Mesothelial cell of epicardium (in vitro differentiated cells): Measurements from ENCODE around the gene NXNL1. TPM values are rescaled to one million over a fixed set of nuclear protein-coding genes. Genes with fewer than 3 reads are reported as not detected.

Experiments used
- DNase-seq, 2 experiments: peaks; one replicate each; pipeline ENCODE4 v3.0.0; 2021; ENCODE audit warnings: low spot score in 2 of 2; ENCODE audit not compliant: unreplicated experiment in 2 of 2
- H3K27ac Mint-ChIP-seq: 2 replicates; pipeline ENCODE4 v1.8.0; 2021; ENCODE audit warnings: mixed read lengths
- H3K27me3 Mint-ChIP-seq: 2 replicates; pipeline ENCODE4 v1.8.0; 2021; ENCODE audit warnings: low read depth, mixed read lengths
- H3K36me3 Mint-ChIP-seq: 2 replicates; pipeline ENCODE4 v1.8.0; 2021; ENCODE audit warnings: mixed read lengths
- H3K4me1 Mint-ChIP-seq: 2 replicates; pipeline ENCODE4 v1.8.0; 2021; ENCODE audit warnings: mixed read lengths
- H3K4me3 Mint-ChIP-seq: 2 replicates; pipeline ENCODE4 v1.8.0; 2021; ENCODE audit warnings: mild to moderate bottlenecking, moderate library complexity, mixed read lengths
- H3K9me3 Mint-ChIP-seq: 2 replicates; pipeline ENCODE4 v1.8.0; 2021; ENCODE audit warnings: mixed read lengths
- CTCF ChIP-seq: fragments of 200-600 bp; sonication (generic); IDR thresholded peaks from one replicate; pipeline ENCODE4 v1.5.0; 2021; ENCODE audit warnings: antibody characterized with exemption; ENCODE audit not compliant: unreplicated experiment
- total RNA-seq: library from RNA; stranded (reverse); gene quantifications from 3 replicates; pipeline ENCODE4 v1.2.1, GENCODE V29; 2021

The NXNL1 gene
- total RNA-seq, 1 donor from 2014 or later, result not detected

DNA sequence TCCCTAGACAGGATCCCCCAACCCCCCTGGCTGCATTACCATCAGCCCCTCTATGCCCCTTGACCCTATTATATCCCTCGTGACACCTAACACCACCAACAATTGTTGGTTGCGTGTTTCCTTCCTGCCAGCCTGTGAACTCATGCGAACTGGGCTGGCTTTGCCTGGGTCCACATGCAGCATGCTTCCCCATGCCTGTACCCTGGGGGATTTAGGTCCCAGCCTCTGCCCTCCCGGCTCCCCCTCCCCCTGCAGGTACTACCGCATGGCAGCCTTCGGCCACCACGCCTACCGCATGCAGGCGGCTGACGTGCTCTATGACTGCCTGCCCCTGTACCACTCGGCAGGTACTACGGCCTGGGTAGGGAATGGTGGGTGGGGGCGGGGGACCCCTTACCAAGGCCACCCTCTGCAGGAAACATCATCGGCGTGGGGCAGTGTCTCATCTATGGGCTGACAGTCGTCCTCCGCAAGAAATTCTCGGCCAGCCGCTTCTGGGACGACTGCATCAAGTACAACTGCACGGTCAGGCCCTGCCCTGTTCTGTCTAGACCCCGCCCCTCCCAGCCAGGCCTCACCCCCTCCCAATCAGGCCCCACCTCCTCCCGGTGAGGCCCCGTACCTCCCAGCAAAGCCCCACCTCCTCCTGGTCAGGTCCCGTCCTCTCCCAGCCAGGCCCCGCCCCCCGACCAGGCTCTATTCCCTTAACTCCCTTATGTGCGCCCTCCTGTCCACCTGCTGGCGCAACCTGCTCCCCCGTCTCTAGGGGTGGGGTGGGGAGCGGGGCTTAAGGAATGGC, 28.1 kb upstream of the NXNL1 start:
- H3K9me3 Mint-ChIP-seq, result no peaks in the 10 kb centered on the region
- TF ChIP-seq CTCF, result no peak
- DNase-seq, result peak; percentile 80 to 84
- H3K27ac Mint-ChIP-seq, result peak overlapping the region; percentile 69
- H3K4me1 Mint-ChIP-seq, result peaks cover 8% of the 10 kb centered on the region
- H3K27me3 Mint-ChIP-seq, result no peaks in the 10 kb centered on the region
- peak overlapping the region; percentile 60 for H3K4me3 Mint-ChIP-seq
- H3K36me3 Mint-ChIP-seq, result no peaks in the 10 kb centered on the region

DNA sequence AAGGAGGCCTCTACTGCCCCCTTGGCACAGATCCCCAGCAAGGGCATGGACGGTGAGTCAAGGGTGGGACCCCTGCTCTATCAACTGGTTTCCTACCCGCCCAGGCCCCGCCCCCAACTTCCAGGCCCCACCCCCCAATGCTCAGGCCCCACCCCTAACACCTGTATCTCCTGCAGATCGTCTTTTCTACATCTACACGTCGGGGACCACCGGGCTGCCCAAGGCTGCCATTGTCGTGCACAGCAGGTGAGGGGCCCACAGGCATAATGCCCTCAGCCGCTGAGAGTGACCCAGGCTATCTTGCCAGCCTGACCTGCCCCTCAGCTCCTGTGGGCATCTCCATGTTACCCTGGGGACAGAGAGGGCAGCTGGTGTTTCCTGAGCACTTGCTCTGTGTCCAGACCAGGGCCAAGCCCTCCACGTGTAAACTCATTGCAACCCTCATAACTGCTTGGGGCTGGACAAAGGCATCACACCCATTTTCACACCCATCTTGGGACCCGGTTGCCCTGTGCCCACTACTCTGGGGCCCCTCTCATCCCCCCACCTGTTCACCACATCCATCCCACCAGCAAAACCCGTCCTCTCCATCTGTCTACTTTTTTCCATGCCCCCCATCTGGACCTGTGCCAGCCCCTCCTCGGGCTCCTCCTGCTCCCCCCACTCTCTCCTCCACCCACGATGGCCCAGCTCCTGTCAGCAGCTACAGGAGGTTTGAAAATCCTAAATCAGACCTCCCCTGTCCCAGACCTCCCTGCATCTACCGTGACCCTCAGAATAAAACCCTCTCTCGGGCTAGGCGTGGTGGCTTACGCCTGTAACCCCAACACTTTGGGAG, 26.8 kb upstream of the NXNL1 start:
- no peak for TF ChIP-seq CTCF
- Mint-ChIP-seq H3K27me3 (no peaks in the 10 kb centered on the region), H3K36me3 (no peaks in the 10 kb centered on the region), H3K4me1 (peaks cover 8% of the 10 kb centered on the region), H3K9me3 (no peaks in the 10 kb centered on the region), H3K4me3 (no peak overlapping the region), H3K27ac (no peak overlapping the region)
- no peak for DNase-seq

DNA sequence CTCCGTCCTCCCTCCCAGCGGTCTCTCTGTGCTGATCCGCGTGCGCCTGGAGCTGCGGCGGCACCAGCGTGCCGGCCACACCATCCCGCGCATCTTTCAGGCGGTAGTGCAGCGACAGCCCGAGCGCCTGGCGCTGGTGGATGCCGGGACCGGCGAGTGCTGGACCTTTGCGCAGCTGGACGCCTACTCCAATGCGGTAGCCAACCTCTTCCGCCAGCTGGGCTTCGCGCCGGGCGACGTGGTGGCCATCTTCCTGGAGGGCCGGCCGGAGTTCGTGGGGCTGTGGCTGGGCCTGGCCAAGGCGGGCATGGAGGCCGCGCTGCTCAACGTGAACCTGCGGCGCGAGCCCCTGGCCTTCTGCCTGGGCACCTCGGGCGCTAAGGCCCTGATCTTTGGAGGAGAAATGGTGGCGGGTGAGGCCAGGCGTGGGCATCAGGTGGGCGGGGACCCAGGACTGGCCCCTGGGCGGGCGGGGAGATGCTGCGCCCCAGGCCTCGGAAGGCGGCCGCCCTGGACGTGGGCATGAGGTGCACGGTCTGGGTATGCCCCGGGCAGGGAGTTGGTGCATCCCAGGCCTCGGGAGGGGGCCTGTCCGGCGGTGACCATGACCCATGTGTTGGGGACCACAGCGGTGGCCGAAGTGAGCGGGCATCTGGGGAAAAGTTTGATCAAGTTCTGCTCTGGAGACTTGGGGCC, 26.0 kb upstream of the NXNL1 start:
- Mint-ChIP-seq H3K36me3 (no peaks in the 10 kb centered on the region), H3K4me3 (no peak overlapping the region), H3K4me1 (peaks cover 8% of the 10 kb centered on the region), H3K9me3 (no peaks in the 10 kb centered on the region), H3K27me3 (no peaks in the 10 kb centered on the region), H3K27ac (no peak overlapping the region)
- TF ChIP-seq CTCF, result no peak
- no peak for DNase-seq

- Mint-ChIP-seq H3K4me1 (peaks cover 8% of the 10 kb centered on the region), H3K27ac (no peak overlapping the region), H3K9me3 (no peaks in the 10 kb centered on the region), H3K27me3 (no peaks in the 10 kb centered on the region), H3K4me3 (no peak overlapping the region), H3K36me3 (no peaks in the 10 kb centered on the region)
- no peak for TF ChIP-seq CTCF
- no peak for DNase-seq
Measured at GRCh38 chr19:17484520-17485185, 23.9 kb upstream of the NXNL1 start.

DNA sequence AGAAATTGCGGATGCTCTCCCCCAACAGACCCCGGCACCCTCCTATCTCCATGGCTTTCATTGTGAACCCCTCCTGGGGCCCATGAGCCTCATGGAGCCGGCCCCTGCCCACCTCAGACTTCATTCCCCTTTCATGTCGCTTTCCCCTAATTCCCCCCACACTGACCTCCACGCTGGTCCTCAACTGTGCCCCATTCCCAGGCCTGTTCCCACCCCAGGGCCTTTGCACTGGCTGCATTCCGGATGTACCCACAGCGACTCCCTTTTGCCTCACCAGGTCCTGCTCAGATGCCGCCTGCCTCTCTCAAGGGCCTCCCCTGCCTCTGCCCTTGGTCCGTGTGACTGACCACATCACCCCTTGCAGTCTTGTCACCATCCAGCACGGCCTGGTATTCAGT, 22.9 kb upstream of the NXNL1 start:
- Mint-ChIP-seq H3K27ac (no peak overlapping the region), H3K4me3 (no peak overlapping the region), H3K27me3 (no peaks in the 10 kb centered on the region), H3K9me3 (no peaks in the 10 kb centered on the region), H3K36me3 (no peaks in the 10 kb centered on the region), H3K4me1 (peaks cover 5% of the 10 kb centered on the region)
- no peak for TF ChIP-seq CTCF
- DNase-seq, result no peak
